GM13976 (cell line): Measurements from ENCODE around the gene CTIF.

Source experiments
- DNase-seq: peaks from one replicate; pipeline ENCODE4 v3.0.0; 2012; ENCODE audit warnings: low spot score
- CTCF ChIP-seq: IDR thresholded peaks from 2 replicates; pipeline ENCODE4 v1.5.1; 2012; ENCODE audit warnings: borderline replicate concordance, mild to moderate bottlenecking; ENCODE audit not compliant: insufficient read depth; ENCODE audit errors: extremely low read depth, missing control alignments, control extremely low read depth
- in situ Hi-C: fragments of 300-500 bp; cut with MboI; formaldehyde crosslinking; loops from one replicate; pipeline ENCODE4 v1.12.0; 2022; ENCODE audit warnings: low sequenced_read_pairs, mixed read lengths, inconsistent platforms; ENCODE audit not compliant: unreplicated experiment

CTIF gene

GRCh38 chr18:48800466-48800865, 261.6 kb downstream of the CTIF start:
- no peak for DNase-seq
- in situ Hi-C loops = no loop called here
- no peak for TF ChIP-seq CTCF

- DNase-seq = peak; percentile 82
- TF ChIP-seq CTCF = no peak
- in situ Hi-C loops = no loop called here
Measured at GRCh38 chr18:48800876-48801727, 262.3 kb downstream of the CTIF start.

GRCh38 chr18:48801728-48802542, 263.1 kb downstream of the CTIF start:
- in situ Hi-C loops = no loop called here
- DNase-seq = no peak
- no peak for TF ChIP-seq CTCF

GRCh38 chr18:48802543-48803290, 263.9 kb downstream of the CTIF start:
- no peak for TF ChIP-seq CTCF
- in situ Hi-C loops = no loop called here
- DNase-seq = no peak

GRCh38 chr18:48803518-48803917, 264.7 kb downstream of the CTIF start:
- in situ Hi-C loops = no loop called here
- DNase-seq = no peak
- TF ChIP-seq CTCF = no peak
